HepG2 (cell line): ENCODE results near the gene BRPF1. TPM values are rescaled to one million over a fixed set of nuclear protein-coding genes. Genes with fewer than 3 reads are reported as not detected.
A peak's percentile ranks its signal among the peaks of the same experiment; 100 is the strongest.

Experiments
- ATAC-seq: fragments of 200-7000 bp; cut with Tn5 transposase; 3 replicates; pipeline ENCODE4 v1.9.1; 2020; ENCODE audit warnings: mild to moderate bottlenecking, moderate library complexity
- BruUV-seq: library from RNA; stranded (reverse); fragments of 400-500 nt; replicated peaks from 2 replicates; lab custom pipeline; 2021; lab: Mats Ljungman, UMichigan
- CTCF ChIA-PET: fragments of 300-600 bp; formaldehyde crosslinking; extraction: SDS; loops from one replicate; lab custom pipeline; 2021; ENCODE audit warnings: low total read pairs, inconsistent platforms, low intra/inter-chr PET ratio; lab: Yijun Ruan, JAX
- POLR2A ChIA-PET: fragments of 350-600 bp; sonication (Branson Sonifier 250); formaldehyde crosslinking; loops from one replicate; lab custom pipeline; 2020; ENCODE audit warnings: antibody characterized with exemption, inconsistent platforms; lab: Yijun Ruan, JAX
- DNase-seq: peaks from one replicate; pipeline ENCODE4 v3.0.0-alpha.2; 2015; ENCODE audit warnings: low spot score
- FAIRE-seq: peaks from 3 replicates; lab custom pipeline; 2011; peaks lifted over from hg19 to GRCh38; lab: Jason Lieb, UNC
- H2AFZ ChIP-seq: one replicate; pipeline ENCODE4 v1.6.1; 2011; ENCODE audit warnings: low read length, inconsistent platforms
- H3K27ac ChIP-seq: fragments of 300-600 bp; 3 replicates; pipeline ENCODE4 v1.8.0; 2011; ENCODE audit warnings: mixed run types, mild to moderate bottlenecking, mixed read lengths, low read length, inconsistent platforms; ENCODE audit not compliant: insufficient read depth; ENCODE audit errors: extremely low read length
- H3K27me3 ChIP-seq, 2 experiments: fragments of 200-600 bp in 1 of 2; 2 replicates in 1 of 2; 3 replicates in 1 of 2; pipeline versions ENCODE4 v1.6.0 to v1.8.0; 2011; ENCODE audit warnings: low read length in 2 of 2, mild to moderate bottlenecking in 2 of 2, moderate library complexity in 2 of 2, inconsistent platforms in 1 of 2; ENCODE audit not compliant: insufficient read depth in 2 of 2, control insufficient read depth in 1 of 2
- H3K36me3 ChIP-seq, 2 experiments: fragments of 200-600 bp in 1 of 2; replicated peaks in 1 of 2; 2 replicates in 1 of 2; 3 replicates in 1 of 2; pipeline versions ENCODE4 v1.5.1 to v1.8.0; 2011; ENCODE audit warnings: low read length in 2 of 2, inconsistent platforms in 1 of 2; ENCODE audit not compliant: insufficient read depth in 2 of 2, control insufficient read depth in 1 of 2
- H3K4me1 ChIP-seq: 2 replicates; pipeline ENCODE4 v1.5.1; 2012; ENCODE audit warnings: low read length, inconsistent platforms; ENCODE audit not compliant: insufficient read depth
- H3K4me2 ChIP-seq: 2 replicates; pipeline ENCODE4 v1.6.0; 2011; ENCODE audit warnings: low read depth, low read length, inconsistent platforms
- H3K4me3 ChIP-seq, 3 experiments: fragments of 200-600 bp in 1 of 3; sonication (generic), shearing (Covaris generic) in 1 of 3; replicated peaks in 1 of 3; 2 replicates each; pipeline ENCODE4 v1.5.1; 2011 to 2016; ENCODE audit warnings: low read length in 3 of 3, inconsistent platforms in 2 of 3, low read depth in 2 of 3, mild to moderate bottlenecking in 2 of 3, control low read depth in 1 of 3, mixed read lengths in 1 of 3; ENCODE audit not compliant: insufficient read depth in 1 of 3
- H3K79me2 ChIP-seq: one replicate; pipeline ENCODE4 v1.6.1; 2011; ENCODE audit warnings: low read length, inconsistent platforms; ENCODE audit not compliant: insufficient read depth
- H3K9ac ChIP-seq: 2 replicates; pipeline ENCODE4 v1.6.0; 2011; ENCODE audit warnings: mild to moderate bottlenecking, low read depth, low read length, inconsistent platforms; ENCODE audit not compliant: insufficient read depth
- H3K9me3 ChIP-seq: 2 replicates; pipeline ENCODE4 v1.5.1; 2012; ENCODE audit warnings: mild to moderate bottlenecking, low read length
- H4K20me1 ChIP-seq: 2 replicates; pipeline ENCODE4 v1.6.0; 2011; ENCODE audit warnings: inconsistent platforms, mild to moderate bottlenecking, low read length, moderate library complexity; ENCODE audit not compliant: insufficient read depth
- AGO2 ChIP-seq: fragments of 200-400 bp; formaldehyde crosslinking; optimal IDR thresholded peaks from 2 replicates; pipeline ENCODE3; 2017; ENCODE audit warnings: mild to moderate bottlenecking, low read depth, low read length, moderate library complexity
- HNRNPL ChIP-seq: fragments of 200-400 bp; formaldehyde crosslinking; IDR thresholded peaks from 2 replicates; pipeline ENCODE4 v1.6.1; 2017; ENCODE audit warnings: mild to moderate bottlenecking, low read depth, low read length
- POLR2A ChIP-seq, 2 experiments: IDR thresholded peaks; 2 replicates each; pipeline ENCODE4 v1.6.1; 2011; ENCODE audit warnings: low read depth in 2 of 2, low read length in 2 of 2, mild to moderate bottlenecking in 1 of 2, moderate library complexity in 1 of 2; ENCODE audit not compliant: insufficient read depth in 1 of 2
- POLR2G ChIP-seq: fragments of 200-400 bp; formaldehyde crosslinking; IDR thresholded peaks from 2 replicates; pipeline ENCODE4 v1.6.1; 2018; ENCODE audit warnings: mild to moderate bottlenecking, low read depth, low read length, moderate library complexity
- REST ChIP-seq, 2 experiments: IDR thresholded peaks; 2 replicates each; pipeline ENCODE4 v1.6.1; 2011 to 2012; ENCODE audit warnings: low read length in 2 of 2, borderline replicate concordance in 1 of 2, low read depth in 1 of 2, mild to moderate bottlenecking in 1 of 2, moderate library complexity in 1 of 2
- SRF ChIP-seq: IDR thresholded peaks from 2 replicates; pipeline ENCODE4 v1.6.1; 2011; ENCODE audit warnings: mild to moderate bottlenecking, low read depth, low read length, moderate library complexity
- WIZ ChIP-seq: sonication (generic); formaldehyde crosslinking; IDR thresholded peaks from 2 replicates; pipeline ENCODE4 v1.5.1; 2020; ENCODE audit warnings: mild to moderate bottlenecking, missing genetic modification reagents
- ZFP36L2 ChIP-seq: sonication (generic); formaldehyde crosslinking; IDR thresholded peaks from 2 replicates; pipeline ENCODE4 v1.4.0; 2020; ENCODE audit warnings: missing genetic modification reagents
- ZNF318 ChIP-seq: sonication (generic); formaldehyde crosslinking; IDR thresholded peaks from 2 replicates; pipeline ENCODE4 v1.4.0; 2020; ENCODE audit warnings: mild to moderate bottlenecking, missing genetic modification reagents
- WGBS: methylation state at CpG from one replicate; pipeline ENCODE4 v1.1.6; 2017; ENCODE audit warnings: low lambda C conversion rate; 5-methylcytosine and 5-hydroxymethylcytosine counted together
- in situ Hi-C: cut with HindIII; loops from 2 replicates; pipeline ENCODE4 v1.10.0; 2017; ENCODE audit warnings: low pct_unique_long_range_greater_than_20kb; ENCODE audit not compliant: extremely low pct_ligation_motif_present
- intact Hi-C: fragments of 100-400 bp; cut with micrococcal nuclease; formaldehyde crosslinking; loops from one replicate; pipeline ENCODE4 v1.10.0; 2022; ENCODE audit not compliant: unreplicated experiment
- polyA plus RNA-seq, 8 experiments: library from polyadenylated mRNA; depleted of rRNA in 3 of 8; stranded (reverse) in 7 of 8; unstranded in 1 of 8; fragments of >200 nt; fragmentation: Illumina TruSeq in 4 of 8; extraction: Trizol in 4 of 8; gene quantifications; 2 replicates each; pipeline versions ENCODE4 v1.2.1 to v1.2.3, GENCODE V29; 2011 to 2016; ENCODE audit warnings: low read depth in 4 of 8, missing spikeins in 1 of 8, mixed read lengths in 1 of 8; ENCODE audit not compliant: insufficient read depth in 1 of 8
- total RNA-seq, 5 experiments: library from RNA; depleted of rRNA; stranded (reverse); fragments of >200 nt; fragmentation: Illumina TruSeq; extraction: Trizol; gene quantifications; 2 replicates each; pipeline ENCODE4 v1.2.3, GENCODE V29; 2016; ENCODE audit warnings: low read depth in 1 of 5
- TF ChIP-seq, protein P1 (sequence below): sonication (generic); formaldehyde crosslinking; IDR thresholded peaks from 2 replicates; pipeline ENCODE4 v1.4.0; 2020; ENCODE audit warnings: missing genetic modification reagents

BRPF1 gene
- total and polyA plus RNA-seq, 2 of the 13 experiments (the other 11 are each of a cell fraction or from before 2014, with no cell fraction given): 7.3 to 10.0 TPM

GRCh38 chr3:9757427-9757826 is 25.9 kb downstream of the BRPF1 start:
- Histone ChIP-seq H3K9ac (no peak overlapping the region), H4K20me1 (no peaks in the 10 kb centered on the region), H3K4me3 (no peak overlapping the region), H3K4me2 (no peak overlapping the region), H3K27ac (no peak overlapping the region), H3K4me1 (no peaks in the 10 kb centered on the region), H3K9me3 (no peaks in the 10 kb centered on the region), H3K36me3 (peaks cover 11 to 63% of the 10 kb centered on the region in 2 experiments), H3K27me3 (no peaks in the 10 kb centered on the region), H3K79me2 (no peaks in the 10 kb centered on the region), H2AFZ (no peak overlapping the region)
- POLR2A ChIA-PET: no interaction called here
- no peak for FAIRE-seq
- CTCF ChIA-PET: no interaction called here
- in situ Hi-C loops: no loop called here
- intact Hi-C loops: no loop called here
- ATAC-seq: no peak; the same call in 2 of the 3 replicates
- 100% methylated on average over 2 of the region's 13 CpGs for WGBS
- no peak for DNase-seq
- BruUV-seq: no TSS peak
- TF ChIP-seq POLR2A (IDR thresholded peaks at IDR 0.05; ENCODE audit: insufficient read depth in 1 of 2, low read depth in 2 of 2, low read length in 2 of 2) (peak in 1 of 2 experiments; percentile 12; a peak in 1 of 4 replicates), WIZ (CRISPR knock-in tag) (no peak), ZFP36L2 (CRISPR knock-in tag) (no peak), HNRNPL (0 out of 2 replicates have a peak, but pooled peaks have one; percentile 22), REST (IDR thresholded peaks at IDR 0.05; ENCODE audit: borderline replicate concordance in 1 of 2, low read depth in 1 of 2, low read length in 2 of 2) (no peak), AGO2 (peak; percentile 90), POLR2G (0 out of 2 replicates have a peak, but pooled peaks have one; percentile 23), SRF (no peak), ZNF318 (CRISPR knock-in tag) (no peak)
- TF ChIP-seq, protein P1, sequence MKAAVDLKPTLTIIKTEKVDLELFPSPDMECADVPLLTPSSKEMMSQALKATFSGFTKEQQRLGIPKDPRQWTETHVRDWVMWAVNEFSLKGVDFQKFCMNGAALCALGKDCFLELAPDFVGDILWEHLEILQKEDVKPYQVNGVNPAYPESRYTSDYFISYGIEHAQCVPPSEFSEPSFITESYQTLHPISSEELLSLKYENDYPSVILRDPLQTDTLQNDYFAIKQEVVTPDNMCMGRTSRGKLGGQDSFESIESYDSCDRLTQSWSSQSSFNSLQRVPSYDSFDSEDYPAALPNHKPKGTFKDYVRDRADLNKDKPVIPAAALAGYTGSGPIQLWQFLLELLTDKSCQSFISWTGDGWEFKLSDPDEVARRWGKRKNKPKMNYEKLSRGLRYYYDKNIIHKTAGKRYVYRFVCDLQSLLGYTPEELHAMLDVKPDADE: no peak
